HCT116 (cell line): ENCODE results near the gene CFAP221. TPM values are rescaled to one million over a fixed set of nuclear protein-coding genes. Genes with fewer than 3 reads are reported as not detected.

ENCODE experiments used
- ATAC-seq: fragments of 200-7000 bp; cut with Tn5 transposase; 2 replicates; pipeline ENCODE4 v1.9.1; 2020; ENCODE audit warnings: mild to moderate bottlenecking, moderate library complexity
- BruUV-seq: library from RNA; stranded (reverse); fragments of 400-500 nt; replicated peaks from 2 replicates; lab custom pipeline; 2021; lab: Mats Ljungman, UMichigan
- CTCF ChIA-PET: fragments of 300-600 bp; sonication (Branson Sonifier 250); formaldehyde crosslinking; loops from one replicate; lab custom pipeline; 2021; ENCODE audit warnings: antibody characterized with exemption; lab: Charles Lee
- POLR2A ChIA-PET: fragments of 300-600, 350-600 bp; sonication (Branson Sonifier 250); formaldehyde crosslinking; loops from one replicate; lab custom pipeline; 2021; ENCODE audit warnings: antibody characterized with exemption; lab: Charles Lee
- RAD21 ChIA-PET, 2 experiments: fragments of 300-600 bp; sonication (Branson Sonifier 250); formaldehyde crosslinking; loops; one replicate each; lab custom pipeline; 2023; ENCODE audit warnings: low total read pairs in 2 of 2; ENCODE audit not compliant: uncharacterized antibody in 2 of 2, unreplicated experiment in 2 of 2, low non-redundant PET in 1 of 2; lab: Charles Lee
- DNase-seq: peaks from one replicate; pipeline ENCODE4 v3.0.0-alpha.2; 2010; ENCODE audit warnings: low read depth, low spot score
- H2AFZ ChIP-seq: fragments of 200-600 bp; shearing (Covaris generic), sonication (generic); 2 replicates; pipeline ENCODE4 v1.6.1; 2017; ENCODE audit warnings: low read depth, mixed run types, mixed read lengths, antibody characterized with exemption, low read length; ENCODE audit not compliant: poor library complexity, severe bottlenecking
- H3K27ac ChIP-seq: 2 replicates; pipeline ENCODE4 v1.5.1; 2012; ENCODE audit warnings: low read depth, low read length
- H3K27me3 ChIP-seq: fragments of 200-600 bp; sonication (generic); 2 replicates; pipeline ENCODE4 v1.6.1; 2016; ENCODE audit warnings: mixed run types, low read length, mixed read lengths; ENCODE audit not compliant: insufficient read depth
- H3K36me3 ChIP-seq, 2 experiments: fragments of 200-500 bp in 1 of 2; fragments of 200-600 bp in 1 of 2; sonication (Bioruptor generic) in 1 of 2; sonication (generic) in 1 of 2; 2 replicates each; pipeline versions ENCODE4 v1.5.1 to v1.6.1; 2014 to 2016; ENCODE audit warnings: low read length in 2 of 2, inconsistent platforms in 1 of 2, mixed read lengths in 1 of 2, mixed run types in 1 of 2; ENCODE audit not compliant: insufficient read depth in 2 of 2, control insufficient read depth in 1 of 2
- H3K4me1 ChIP-seq, 2 experiments: fragments of 200-600 bp in 1 of 2; sonication (generic) in 1 of 2; 2 replicates each; pipeline versions ENCODE4 v1.5.1 to v1.6.1; 2012 to 2017; ENCODE audit warnings: low read length in 2 of 2, inconsistent platforms in 1 of 2, mild to moderate bottlenecking in 1 of 2, mixed read lengths in 1 of 2, mixed run types in 1 of 2, moderate library complexity in 1 of 2; ENCODE audit not compliant: insufficient read depth in 2 of 2, control insufficient read depth in 1 of 2
- H3K4me2 ChIP-seq: fragments of 200-600 bp; sonication (generic); 2 replicates; pipeline ENCODE4 v1.6.1; 2017; ENCODE audit warnings: mixed run types, low read length, mixed read lengths
- H3K4me3 ChIP-seq, 2 experiments: fragments of 200-600 bp in 1 of 2; sonication (generic) in 1 of 2; replicated peaks in 1 of 2; 2 replicates each; pipeline ENCODE4 v1.5.1; 2011 to 2016; ENCODE audit warnings: low read length in 2 of 2, control low read depth in 1 of 2, low read depth in 1 of 2, mild to moderate bottlenecking in 1 of 2, mixed read lengths in 1 of 2, mixed run types in 1 of 2
- H3K79me2 ChIP-seq: fragments of 200-600 bp; sonication (generic); 2 replicates; pipeline ENCODE4 v1.6.1; 2017; ENCODE audit warnings: mild to moderate bottlenecking, mixed run types, low read length, moderate library complexity, mixed read lengths; ENCODE audit not compliant: insufficient read depth
- H3K9ac ChIP-seq: fragments of 200-600 bp; sonication (generic); 2 replicates; pipeline ENCODE4 v1.6.1; 2016; ENCODE audit warnings: low read length, mixed read lengths
- H3K9me2 ChIP-seq: fragments of 200-600 bp; sonication (generic), shearing (Covaris generic); 2 replicates; pipeline ENCODE4 v1.6.1; 2017; ENCODE audit warnings: mixed run types, mild to moderate bottlenecking, moderate library complexity; ENCODE audit not compliant: insufficient read depth
- H3K9me3 ChIP-seq, 2 experiments: fragments of 200-500 bp in 1 of 2; fragments of 200-600 bp in 1 of 2; sonication (Bioruptor generic) in 1 of 2; sonication (generic) in 1 of 2; 2 replicates each; pipeline ENCODE4 v1.6.1; 2014 to 2017; ENCODE audit warnings: low read length in 2 of 2, mixed read lengths in 2 of 2, inconsistent platforms in 1 of 2, low read depth in 1 of 2, mild to moderate bottlenecking in 1 of 2, mixed run types in 1 of 2, moderate library complexity in 1 of 2; ENCODE audit not compliant: control insufficient read depth in 1 of 2, insufficient read depth in 1 of 2
- H4K20me1 ChIP-seq: fragments of 200-600 bp; sonication (generic), shearing (Covaris generic); 2 replicates; pipeline ENCODE4 v1.6.1; 2017; ENCODE audit warnings: mixed run types, mild to moderate bottlenecking, moderate library complexity; ENCODE audit not compliant: insufficient read depth
- CBX3 ChIP-seq: IDR thresholded peaks from 2 replicates; pipeline ENCODE4 v1.6.1; 2012; ENCODE audit warnings: low read depth
- CEBPB ChIP-seq: IDR thresholded peaks from 2 replicates; pipeline ENCODE4 v1.6.1; 2012; ENCODE audit warnings: low read depth
- EGR1 ChIP-seq: IDR thresholded peaks from 2 replicates; pipeline ENCODE4 v1.6.1; 2012; ENCODE audit warnings: low read depth
- ELF1 ChIP-seq: IDR thresholded peaks from 2 replicates; pipeline ENCODE4 v1.6.1; 2012; ENCODE audit warnings: low read depth, borderline replicate concordance
- EZH2 ChIP-seq: fragments of 200-600 bp; sonication (generic); IDR thresholded peaks from 2 replicates; pipeline ENCODE4 v1.6.1; 2017; ENCODE audit warnings: antibody characterized with exemption, mixed run types
- EZH2phosphoT487 ChIP-seq: fragments of 200-600 bp; IDR thresholded peaks from 2 replicates; pipeline ENCODE4 v1.6.1; 2018; ENCODE audit warnings: antibody characterized with exemption, borderline replicate concordance
- FOSL1 ChIP-seq: IDR thresholded peaks from 2 replicates; pipeline ENCODE4 v1.6.1; 2012; ENCODE audit warnings: low read depth
- JUND ChIP-seq: IDR thresholded peaks from 2 replicates; pipeline ENCODE4 v1.6.1; 2012
- POLR2A ChIP-seq: IDR thresholded peaks from 2 replicates; pipeline ENCODE4 v1.7.0; 2011; ENCODE audit warnings: borderline replicate concordance; ENCODE audit not compliant: insufficient read depth, insufficient read length; ENCODE audit errors: extremely low read depth
- POLR2AphosphoS5 ChIP-seq: IDR thresholded peaks from 2 replicates; pipeline ENCODE4 v1.6.1; 2011; ENCODE audit warnings: mild to moderate bottlenecking, low read depth, low read length, moderate library complexity
- RAD21 ChIP-seq: IDR thresholded peaks from 2 replicates; pipeline ENCODE4 v1.6.1; 2012; ENCODE audit warnings: low read depth, mild to moderate bottlenecking
- SP1 ChIP-seq: IDR thresholded peaks from 2 replicates; pipeline ENCODE4 v1.6.1; 2012; ENCODE audit warnings: low read depth
- SRF ChIP-seq: IDR thresholded peaks from 2 replicates; pipeline ENCODE4 v1.6.1; 2012; ENCODE audit warnings: low read depth
- YY1 ChIP-seq: IDR thresholded peaks from 2 replicates; pipeline ENCODE4 v1.6.1; 2011; ENCODE audit warnings: low read length, low read depth, moderate library complexity, mild to moderate bottlenecking; ENCODE audit not compliant: insufficient replicate concordance; ENCODE audit errors: extremely low read depth
- ZFX ChIP-seq: fragments of 450-650 bp; IDR thresholded peaks from 2 replicates; pipeline ENCODE4 v1.6.1; 2017
- ZNF274 ChIP-seq: fragments of 200-500 bp; sonication (Bioruptor generic); IDR thresholded peaks from 2 replicates; pipeline ENCODE4 v1.6.1; 2014; ENCODE audit warnings: mild to moderate bottlenecking, low read depth, low read length, inconsistent platforms
- intact Hi-C: fragments of 100-400 bp; cut with micrococcal nuclease; formaldehyde crosslinking; loops from 2 replicates; pipeline ENCODE4 v1.10.0; 2022
- total RNA-seq: library from RNA; stranded (reverse); gene quantifications from one replicate; pipeline ENCODE4 v1.2.1, GENCODE V29; 2021; ENCODE audit not compliant: unreplicated experiment
- TF ChIP-seq, protein P1 (sequence below), 3 experiments: fragments of 200-600 bp in 1 of 3; sonication (generic) in 1 of 3; IDR thresholded peaks in 2 of 3; conservative IDR thresholded peaks in 1 of 3; 2 replicates each; pipeline ENCODE4 v1.5.1; 2012 to 2017; ENCODE audit warnings: low read depth in 2 of 3, low read length in 2 of 3, antibody characterized with exemption in 1 of 3, borderline replicate concordance in 1 of 3, control low read depth in 1 of 3, mild to moderate bottlenecking in 1 of 3, mixed read lengths in 1 of 3, mixed run types in 1 of 3, moderate library complexity in 1 of 3; ENCODE audit not compliant: insufficient read depth in 1 of 3
- TF ChIP-seq, protein P2 (sequence below): IDR thresholded peaks from 2 replicates; pipeline ENCODE4 v1.6.1; 2012
- TF ChIP-seq, protein P3 (sequence below): IDR thresholded peaks from 2 replicates; pipeline ENCODE4 v1.6.1; 2012; ENCODE audit warnings: low read depth
- TF ChIP-seq, protein P4 (sequence below): IDR thresholded peaks from 2 replicates; pipeline ENCODE4 v1.6.1; 2012

The CFAP221 gene
- total RNA-seq, 1 experiment from 2014 or later, result 0.96 TPM

DNA sequence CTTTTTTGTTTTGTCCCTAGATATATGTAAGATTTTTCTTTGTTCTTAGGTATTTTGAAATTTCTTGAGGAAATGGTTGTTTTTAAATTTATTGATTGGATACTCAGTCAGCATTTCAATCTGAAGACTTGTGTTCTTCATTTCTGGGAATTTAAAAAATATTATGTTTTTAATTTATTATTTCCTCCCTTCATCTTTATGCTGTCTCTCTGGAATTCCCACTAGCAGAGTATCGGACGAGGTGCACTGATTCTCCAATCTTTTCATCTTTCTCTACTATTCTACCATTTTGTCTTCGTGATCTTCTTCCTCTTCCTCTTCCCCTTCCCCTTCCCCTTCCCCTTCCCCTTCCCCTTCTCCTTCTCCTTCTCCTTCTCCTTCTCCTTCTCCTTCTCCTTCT is 32.3 kb upstream of the CFAP221 start:
- Histone ChIP-seq H2AFZ (no peak overlapping the region), H3K4me2 (no peak overlapping the region), H3K9me3 (no peaks in the 10 kb centered on the region), H3K27me3 (no peaks in the 10 kb centered on the region), H3K9me2 (no peaks in the 10 kb centered on the region), H3K4me3 (no peak overlapping the region), H4K20me1 (no peaks in the 10 kb centered on the region), H3K27ac (no peak overlapping the region), H3K9ac (no peak overlapping the region), H3K4me1 (no peaks in the 10 kb centered on the region), H3K36me3 (no peaks in the 10 kb centered on the region), H3K79me2 (no peaks in the 10 kb centered on the region)
- DNase-seq (no peak), ATAC-seq (no peak)
- CTCF ChIA-PET, result no interaction called here
- no TSS peak for BruUV-seq
- RAD21 ChIA-PET, result no interaction called here
- POLR2A ChIA-PET, result no interaction called here
- TF ChIP-seq, protein P1, sequence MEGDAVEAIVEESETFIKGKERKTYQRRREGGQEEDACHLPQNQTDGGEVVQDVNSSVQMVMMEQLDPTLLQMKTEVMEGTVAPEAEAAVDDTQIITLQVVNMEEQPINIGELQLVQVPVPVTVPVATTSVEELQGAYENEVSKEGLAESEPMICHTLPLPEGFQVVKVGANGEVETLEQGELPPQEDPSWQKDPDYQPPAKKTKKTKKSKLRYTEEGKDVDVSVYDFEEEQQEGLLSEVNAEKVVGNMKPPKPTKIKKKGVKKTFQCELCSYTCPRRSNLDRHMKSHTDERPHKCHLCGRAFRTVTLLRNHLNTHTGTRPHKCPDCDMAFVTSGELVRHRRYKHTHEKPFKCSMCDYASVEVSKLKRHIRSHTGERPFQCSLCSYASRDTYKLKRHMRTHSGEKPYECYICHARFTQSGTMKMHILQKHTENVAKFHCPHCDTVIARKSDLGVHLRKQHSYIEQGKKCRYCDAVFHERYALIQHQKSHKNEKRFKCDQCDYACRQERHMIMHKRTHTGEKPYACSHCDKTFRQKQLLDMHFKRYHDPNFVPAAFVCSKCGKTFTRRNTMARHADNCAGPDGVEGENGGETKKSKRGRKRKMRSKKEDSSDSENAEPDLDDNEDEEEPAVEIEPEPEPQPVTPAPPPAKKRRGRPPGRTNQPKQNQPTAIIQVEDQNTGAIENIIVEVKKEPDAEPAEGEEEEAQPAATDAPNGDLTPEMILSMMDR (IDR thresholded peaks at IDR 0.05 in 2 of 3, conservative IDR thresholded peaks at IDR 0.05 in 1 of 3; ENCODE audit: borderline replicate concordance in 1 of 3, insufficient read depth in 1 of 3, low read depth in 2 of 3, low read length in 2 of 3), result no peak
- TF ChIP-seq EZH2, result no peak
- no peak for TF ChIP-seq ZFX
- no peak for TF ChIP-seq ZNF274
- TF ChIP-seq CEBPB, result no peak
- TF ChIP-seq RAD21, result no peak
- no peak for TF ChIP-seq POLR2A
- no peak for TF ChIP-seq SP1
- TF ChIP-seq FOSL1, result no peak
- TF ChIP-seq, protein P2, sequence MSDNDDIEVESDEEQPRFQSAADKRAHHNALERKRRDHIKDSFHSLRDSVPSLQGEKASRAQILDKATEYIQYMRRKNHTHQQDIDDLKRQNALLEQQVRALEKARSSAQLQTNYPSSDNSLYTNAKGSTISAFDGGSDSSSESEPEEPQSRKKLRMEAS, result no peak
- TF ChIP-seq EGR1, result no peak
- TF ChIP-seq, protein P3, sequence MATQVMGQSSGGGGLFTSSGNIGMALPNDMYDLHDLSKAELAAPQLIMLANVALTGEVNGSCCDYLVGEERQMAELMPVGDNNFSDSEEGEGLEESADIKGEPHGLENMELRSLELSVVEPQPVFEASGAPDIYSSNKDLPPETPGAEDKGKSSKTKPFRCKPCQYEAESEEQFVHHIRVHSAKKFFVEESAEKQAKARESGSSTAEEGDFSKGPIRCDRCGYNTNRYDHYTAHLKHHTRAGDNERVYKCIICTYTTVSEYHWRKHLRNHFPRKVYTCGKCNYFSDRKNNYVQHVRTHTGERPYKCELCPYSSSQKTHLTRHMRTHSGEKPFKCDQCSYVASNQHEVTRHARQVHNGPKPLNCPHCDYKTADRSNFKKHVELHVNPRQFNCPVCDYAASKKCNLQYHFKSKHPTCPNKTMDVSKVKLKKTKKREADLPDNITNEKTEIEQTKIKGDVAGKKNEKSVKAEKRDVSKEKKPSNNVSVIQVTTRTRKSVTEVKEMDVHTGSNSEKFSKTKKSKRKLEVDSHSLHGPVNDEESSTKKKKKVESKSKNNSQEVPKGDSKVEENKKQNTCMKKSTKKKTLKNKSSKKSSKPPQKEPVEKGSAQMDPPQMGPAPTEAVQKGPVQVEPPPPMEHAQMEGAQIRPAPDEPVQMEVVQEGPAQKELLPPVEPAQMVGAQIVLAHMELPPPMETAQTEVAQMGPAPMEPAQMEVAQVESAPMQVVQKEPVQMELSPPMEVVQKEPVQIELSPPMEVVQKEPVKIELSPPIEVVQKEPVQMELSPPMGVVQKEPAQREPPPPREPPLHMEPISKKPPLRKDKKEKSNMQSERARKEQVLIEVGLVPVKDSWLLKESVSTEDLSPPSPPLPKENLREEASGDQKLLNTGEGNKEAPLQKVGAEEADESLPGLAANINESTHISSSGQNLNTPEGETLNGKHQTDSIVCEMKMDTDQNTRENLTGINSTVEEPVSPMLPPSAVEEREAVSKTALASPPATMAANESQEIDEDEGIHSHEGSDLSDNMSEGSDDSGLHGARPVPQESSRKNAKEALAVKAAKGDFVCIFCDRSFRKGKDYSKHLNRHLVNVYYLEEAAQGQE, result no peak
- TF ChIP-seq, protein P4, sequence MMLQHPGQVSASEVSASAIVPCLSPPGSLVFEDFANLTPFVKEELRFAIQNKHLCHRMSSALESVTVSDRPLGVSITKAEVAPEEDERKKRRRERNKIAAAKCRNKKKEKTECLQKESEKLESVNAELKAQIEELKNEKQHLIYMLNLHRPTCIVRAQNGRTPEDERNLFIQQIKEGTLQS, result no peak
- no peak for TF ChIP-seq EZH2phosphoT487
- no peak for TF ChIP-seq JUND
- no peak for TF ChIP-seq CBX3
- no peak for TF ChIP-seq POLR2AphosphoS5
- no peak for TF ChIP-seq ELF1
- no peak for TF ChIP-seq SRF
- TF ChIP-seq YY1, result no peak
- intact Hi-C loops, result no loop called here
